A549 (cell line): ENCODE results near the gene TUBGCP6. TPM values are rescaled to one million over a fixed set of nuclear protein-coding genes. Genes with fewer than 3 reads are reported as not detected.

Experiments
- ATAC-seq, 2 experiments: fragments of 200-7000 bp in 1 of 2; fragments of >200 bp in 1 of 2; cut with Nextera tagmentation in 1 of 2; cut with Tn5 transposase in 1 of 2; 3 replicates each; pipeline versions ENCODE4 v1.8.0 to v1.9.1; 2018 to 2020; ENCODE audit warnings: mild to moderate bottlenecking in 1 of 2, moderate library complexity in 1 of 2
- CTCF ChIA-PET: fragments of 300-600 bp; sonication (Branson Sonifier 250); formaldehyde crosslinking; extraction: SDS; loops from one replicate; lab custom pipeline; 2021; ENCODE audit warnings: antibody characterized with exemption, inconsistent platforms; lab: Yijun Ruan, JAX
- POLR2A ChIA-PET: fragments of 350-600 bp; formaldehyde crosslinking; extraction: SDS; loops from one replicate; lab custom pipeline; 2021; ENCODE audit warnings: antibody characterized with exemption, inconsistent platforms; lab: Yijun Ruan, JAX
- DNase-seq, 2 experiments: peaks; one replicate each; pipeline versions ENCODE4 v3.0.0 to v3.0.0-alpha.2; 2011 to 2016; ENCODE audit warnings: low read depth in 1 of 2, low spot score in 1 of 2
- FAIRE-seq: peaks from 2 replicates; lab custom pipeline; 2011; peaks lifted over from hg19 to GRCh38; lab: Jason Lieb, UNC
- H3K27ac ChIP-seq, 2 experiments: fragments of >200 bp; sonication (Bioruptor Twin); formaldehyde crosslinking; 3 replicates each; pipeline ENCODE4 v1.5.1; 2016 to 2017
- H3K4me1 ChIP-seq: fragments of >200 bp; sonication (Bioruptor Twin); formaldehyde crosslinking; 3 replicates; pipeline ENCODE4 v1.6.1; 2016
- H3K4me2 ChIP-seq: fragments of >200 bp; sonication (Bioruptor Twin); formaldehyde crosslinking; 3 replicates; pipeline ENCODE4 v1.6.1; 2016
- H3K4me3 ChIP-seq: fragments of >200 bp; sonication (Bioruptor Twin); formaldehyde crosslinking; 3 replicates; pipeline ENCODE4 v1.5.1; 2016
- H3K9me3 ChIP-seq: fragments of >200 bp; sonication (Bioruptor Twin); formaldehyde crosslinking; 3 replicates; pipeline ENCODE4 v1.6.1; 2016
- CEBPB ChIP-seq, 2 experiments: fragments of >200 bp in 1 of 2; sonication (Bioruptor Twin) in 1 of 2; formaldehyde crosslinking in 1 of 2; IDR thresholded peaks; 2 replicates each; pipeline ENCODE4 v1.6.1; 2012 to 2016
- CTCF ChIP-seq: fragments of >200 bp; sonication (Bioruptor Twin); formaldehyde crosslinking; IDR thresholded peaks from 3 replicates; pipeline ENCODE4 v1.5.1; 2016
- ELK1 ChIP-seq: fragments of 150-350 bp; IDR thresholded peaks from 2 replicates; pipeline ENCODE4 v1.6.1; 2014; ENCODE audit warnings: low read depth, mild to moderate bottlenecking, low read length
- FOSB ChIP-seq: fragments of 250-450 bp; sonication (Bioruptor Pico); IDR thresholded peaks from 2 replicates; pipeline ENCODE4 v1.5.0; 2020; ENCODE audit warnings: mild to moderate bottlenecking, moderate library complexity
- FOSL2 ChIP-seq, 2 experiments: fragments of 450-650 bp in 1 of 2; fragments of >200 bp in 1 of 2; sonication (Bioruptor Twin) in 1 of 2; formaldehyde crosslinking; IDR thresholded peaks; 2 replicates each; pipeline versions ENCODE4 v1.5.0 to v1.6.1; 2016 to 2020; ENCODE audit warnings: mild to moderate bottlenecking in 1 of 2, moderate library complexity in 1 of 2
- FOXS1 ChIP-seq: fragments of 250-450 bp; sonication (Bioruptor Pico); IDR thresholded peaks from 2 replicates; pipeline ENCODE4 v1.5.0; 2020; ENCODE audit warnings: mild to moderate bottlenecking, moderate library complexity
- GATA3 ChIP-seq: IDR thresholded peaks from 2 replicates; pipeline ENCODE4 v1.6.1; 2012; ENCODE audit warnings: borderline replicate concordance
- HOXB13 ChIP-seq: fragments of 250-450 bp; sonication (Bioruptor Pico); IDR thresholded peaks from 2 replicates; pipeline ENCODE4 v1.5.0; 2020; ENCODE audit warnings: low read depth, mild to moderate bottlenecking, moderate library complexity
- KDM5A ChIP-seq: fragments of 200-600 bp; sonication (generic); IDR thresholded peaks from 2 replicates; pipeline ENCODE4 v1.6.1; 2016; ENCODE audit warnings: antibody characterized with exemption, mild to moderate bottlenecking
- MAFK ChIP-seq: fragments of 450-650 bp; IDR thresholded peaks from 2 replicates; pipeline ENCODE4 v1.6.1; 2014; ENCODE audit not compliant: partially characterized antibody
- NR3C1 ChIP-seq: fragments of >200 bp; sonication (Bioruptor Twin); formaldehyde crosslinking; IDR thresholded peaks from 3 replicates; pipeline ENCODE4 v1.6.1; 2017
- RAD21 ChIP-seq, 2 experiments: fragments of >200 bp in 1 of 2; sonication (Bioruptor Twin) in 1 of 2; formaldehyde crosslinking in 1 of 2; IDR thresholded peaks in 1 of 2; conservative IDR thresholded peaks in 1 of 2; 2 replicates in 1 of 2; 3 replicates in 1 of 2; pipeline ENCODE4 v1.6.1; 2012 to 2018; ENCODE audit warnings: inconsistent platforms in 1 of 2
- SREBF2 ChIP-seq: fragments of 450-650 bp; IDR thresholded peaks from 2 replicates; pipeline ENCODE4 v1.6.1; 2014; ENCODE audit warnings: mild to moderate bottlenecking, moderate library complexity
- USF2 ChIP-seq: fragments of 450-650 bp; IDR thresholded peaks from 2 replicates; pipeline ENCODE4 v1.6.1; 2014; ENCODE audit warnings: antibody characterized with exemption
- WGBS: methylation state at CpG from one replicate; pipeline ENCODE4 v1.1.6; 2017; ENCODE audit errors: missing lambda C conversion rate; 5-methylcytosine and 5-hydroxymethylcytosine counted together
- polyA plus RNA-seq, 4 experiments: library from polyadenylated mRNA; depleted of rRNA in 3 of 4; stranded (reverse); fragments of >200 nt; fragmentation: RNase III in 1 of 4; extraction: RNeasy Plus Mini Kit Qiagen cat#74134 plus additional on column Dnase treatment in 1 of 4; gene quantifications; 2 replicates in 3 of 4; 3 replicates in 1 of 4; pipeline ENCODE4 v1.2.3, GENCODE V29; 2011 to 2017

TUBGCP6 gene
- polyA plus RNA-seq, 2 of the 4 experiments (the other 2 are of a cell fraction) = 6.5 to 14.2 TPM

DNA sequence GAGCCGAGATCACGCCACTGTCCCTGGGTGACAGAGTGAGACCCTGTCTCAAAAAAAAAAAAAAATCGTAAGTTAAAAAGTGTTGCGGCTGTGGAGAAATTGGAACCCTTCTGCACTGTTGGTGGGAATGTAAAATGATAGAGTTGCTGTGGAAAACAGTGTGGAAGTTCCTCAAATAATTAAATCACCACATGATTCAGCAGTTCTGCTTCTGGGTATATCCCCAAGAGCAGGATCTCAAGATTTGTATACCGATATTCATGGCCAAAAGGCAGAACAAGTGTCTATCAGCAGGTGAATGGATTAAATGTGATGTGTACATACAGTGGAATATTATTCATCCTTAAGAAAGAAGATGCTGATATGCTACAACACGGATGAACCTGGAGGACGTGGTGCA, 40.3 kb downstream of the TUBGCP6 start (continued):
- TF ChIP-seq NR3C1 = no peak
- no peak for TF ChIP-seq FOXS1 (CRISPR knock-in tag)
- TF ChIP-seq SREBF2 = no peak

DNA sequence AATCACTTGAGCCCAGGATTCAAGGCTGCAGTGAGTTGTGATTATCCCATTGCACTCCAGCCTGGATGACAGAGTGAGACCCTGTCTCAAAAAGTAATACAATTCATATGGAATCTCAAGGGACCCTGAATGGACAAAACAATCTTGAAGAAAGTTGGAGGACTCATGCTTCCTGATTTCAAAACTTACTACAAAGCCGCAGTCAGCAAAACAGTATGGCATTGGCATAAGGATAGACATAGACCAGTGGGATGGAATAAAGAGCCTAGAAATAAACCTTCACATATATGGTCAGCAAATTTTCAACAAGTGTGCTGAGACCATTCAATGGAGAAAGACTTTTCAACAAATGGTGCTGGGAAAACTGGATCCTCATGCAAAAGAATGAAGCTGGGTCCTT, 41.5 kb downstream of the TUBGCP6 start:
- DNase-seq (no peak), FAIRE-seq (no peak), ATAC-seq (no peak)
- CTCF ChIA-PET = interaction anchor here (1.2 kb wide), 1 partner anchor 9 kb away, joined by 3 read pairs; no protein-coding TSS in a partner anchor
- Histone ChIP-seq H3K27ac (no peak overlapping the region), H3K4me2 (no peak overlapping the region), H3K9me3 (peaks cover 10% of the 10 kb centered on the region; the same call in 2 of the 3 replicates), H3K4me1 (no peaks in the 10 kb centered on the region), H3K4me3 (no peak overlapping the region)
- TF ChIP-seq CEBPB (IDR thresholded peaks at IDR 0.05) = no peak
- TF ChIP-seq MAFK = peak; percentile 39
- no peak for TF ChIP-seq GATA3
- POLR2A ChIA-PET = no interaction called here
- WGBS = 94% methylated on average over 1 of the region's 1 CpG

GRCh38 chr22:50202130-50202666, 42.6 kb downstream of the TUBGCP6 start:
- 96% methylated on average over 13 of the region's 13 CpGs for WGBS
- H3K4me1 ChIP-seq = no peaks in the 10 kb centered on the region
- ChIA-PET POLR2A (no interaction called here), CTCF (interaction anchor here (1.3 kb wide), 1 partner anchor 271 kb away, joined by 3 read pairs; no protein-coding TSS in a partner anchor)
- TF ChIP-seq HOXB13 (CRISPR knock-in tag) = no peak
- no peak for TF ChIP-seq USF2
- no peak for TF ChIP-seq CTCF
- no peak for TF ChIP-seq MAFK
- TF ChIP-seq ELK1 = no peak
- no peak for TF ChIP-seq KDM5A
- TF ChIP-seq FOSL2 (IDR thresholded peaks at IDR 0.05) = no peak
- no peak for TF ChIP-seq FOSL2 (CRISPR knock-in tag; IDR thresholded peaks at IDR 0.05)
- TF ChIP-seq RAD21 (conservative IDR thresholded peaks at IDR 0.05 in 1 of 2, IDR thresholded peaks at IDR 0.05 in 1 of 2) = no peak
- no peak for TF ChIP-seq FOSB (CRISPR knock-in tag)
- H3K4me3 ChIP-seq = peak overlapping the region; percentile 95
- peak overlapping the region in 1 of 2 experiments; percentile 99; a peak in 2 of 6 replicates for H3K27ac ChIP-seq
- peak overlapping the region; percentile 85 for H3K4me2 ChIP-seq
- FAIRE-seq (no peak), ATAC-seq (no peak), DNase-seq (no peak)
- H3K9me3 ChIP-seq = peaks cover 10% of the 10 kb centered on the region; the same call in 2 of the 3 replicates
